ACC112 (cell line): Measurements from ENCODE around the gene REG3G.

Experiments used
- H2AFZ ChIP-seq: fragments of 200-600 bp; sonication (generic); one replicate; pipeline ENCODE4 v1.6.0; 2017; ENCODE audit warnings: antibody characterized with exemption, low read length; ENCODE audit not compliant: unreplicated experiment
- H3K27ac ChIP-seq: fragments of 200-600 bp; sonication (generic); 2 replicates; pipeline ENCODE4 v1.5.1; 2014; ENCODE audit warnings: low read depth, mild to moderate bottlenecking, antibody characterized with exemption, low read length, moderate library complexity
- H3K27me3 ChIP-seq: fragments of 200-600 bp; sonication (generic); 2 replicates; pipeline ENCODE4 v1.6.1; 2014; ENCODE audit warnings: mild to moderate bottlenecking, antibody characterized with exemption, low read length, moderate library complexity, mixed read lengths; ENCODE audit not compliant: insufficient read depth
- H3K36me3 ChIP-seq: fragments of 200-600 bp; sonication (generic); 2 replicates; pipeline ENCODE4 v1.6.1; 2016; ENCODE audit warnings: mild to moderate bottlenecking, antibody characterized with exemption, low read length, moderate library complexity, mixed read lengths; ENCODE audit not compliant: insufficient read depth
- H3K4me1 ChIP-seq: fragments of 200-600 bp; sonication (generic); one replicate; pipeline ENCODE4 v1.6.1; 2016; ENCODE audit warnings: low read length, mixed read lengths; ENCODE audit not compliant: insufficient read depth, unreplicated experiment, control insufficient read depth
- H3K4me3 ChIP-seq: fragments of 200-600 bp; sonication (generic); 2 replicates; pipeline ENCODE4 v1.5.1; 2014; ENCODE audit warnings: mild to moderate bottlenecking, low read depth, low read length
- H3K79me2 ChIP-seq: fragments of 200-600 bp; sonication (generic); one replicate; pipeline ENCODE4 v1.6.0; 2016; ENCODE audit warnings: low read length; ENCODE audit not compliant: control insufficient read depth, unreplicated experiment, insufficient read depth

The REG3G gene

DNA sequence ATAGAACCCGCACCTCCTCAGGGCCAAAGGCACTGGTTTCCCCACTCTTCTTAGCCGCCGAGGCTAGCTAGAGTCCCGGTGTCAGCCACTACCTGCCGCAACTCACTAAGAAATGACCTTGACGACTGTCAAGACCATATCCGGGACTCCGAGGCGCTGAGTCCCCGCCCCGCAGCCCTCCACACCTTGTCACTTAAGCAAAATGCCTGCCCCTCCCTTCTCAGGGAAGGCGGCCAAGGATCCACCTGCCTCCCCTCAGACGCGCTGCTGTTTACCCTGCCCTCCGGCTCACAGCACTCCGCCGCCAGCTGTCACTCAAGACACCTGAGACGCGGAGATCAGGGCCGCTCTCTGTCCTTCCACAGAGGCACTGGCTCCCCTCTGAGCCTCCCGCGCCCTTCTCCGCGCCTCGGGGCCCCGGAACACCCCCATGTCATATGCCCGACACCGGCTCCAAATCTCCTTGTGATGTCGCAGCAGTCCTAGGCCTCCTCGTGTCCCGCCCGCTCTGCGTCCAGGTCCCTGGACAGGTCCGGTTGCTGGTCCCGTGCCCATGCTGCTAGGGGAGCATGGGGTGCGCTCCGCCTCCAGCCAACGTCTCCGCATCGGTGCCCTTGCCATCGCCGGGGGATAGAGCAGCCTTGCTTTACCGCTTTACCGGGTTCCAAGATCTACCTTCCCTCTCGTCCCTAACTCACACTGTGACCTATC is 32.5 kb upstream of the REG3G start:
- Histone ChIP-seq H3K4me1 (no peaks in the 10 kb centered on the region), H3K27ac (no peak overlapping the region), H3K79me2 (no peaks in the 10 kb centered on the region), H2AFZ (no peak overlapping the region), H3K36me3 (no peaks in the 10 kb centered on the region), H3K27me3 (peaks cover 33% of the 10 kb centered on the region), H3K4me3 (no peak overlapping the region)

DNA sequence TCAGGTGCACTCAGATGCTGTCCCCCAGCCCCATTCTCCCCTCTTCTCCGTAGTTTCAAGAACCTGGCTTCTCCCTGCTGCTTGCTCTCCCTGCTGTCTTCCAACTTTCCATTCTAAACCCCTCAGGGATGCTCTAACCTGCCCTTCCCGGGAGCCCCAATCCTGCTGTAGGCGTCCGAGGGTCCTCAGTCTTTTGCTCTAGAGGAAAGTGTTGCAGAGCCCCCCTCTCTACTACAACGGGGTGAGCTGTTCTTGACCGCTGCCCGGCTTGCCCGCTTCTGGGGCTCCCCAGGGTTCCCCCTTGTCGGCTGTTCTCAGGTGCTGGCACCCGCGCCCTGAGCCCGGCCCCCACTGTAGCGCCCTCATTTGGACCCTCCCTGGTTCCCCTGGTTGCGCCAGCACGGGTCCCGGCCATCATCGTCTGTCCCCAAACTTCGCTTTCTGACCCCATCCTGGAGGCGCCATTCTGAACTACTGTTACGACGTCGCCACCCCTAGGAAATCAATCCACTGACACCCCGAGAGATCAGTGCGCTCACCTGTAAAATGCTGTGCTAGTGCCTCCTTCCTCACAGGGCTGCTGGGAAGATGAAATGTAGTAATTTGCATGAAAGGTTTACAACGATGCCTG is 31.9 kb upstream of the REG3G start:
- Histone ChIP-seq H3K4me3 (no peak overlapping the region), H3K27ac (no peak overlapping the region), H3K79me2 (no peaks in the 10 kb centered on the region), H3K27me3 (peaks cover 33% of the 10 kb centered on the region), H2AFZ (no peak overlapping the region), H3K36me3 (no peaks in the 10 kb centered on the region), H3K4me1 (no peaks in the 10 kb centered on the region)

GRCh38 chr2:78994789-78995188 is 30.7 kb upstream of the REG3G start:
- H3K27ac ChIP-seq = no peak overlapping the region
- H3K27me3 ChIP-seq = peaks cover 33% of the 10 kb centered on the region
- no peak overlapping the region for H3K4me3 ChIP-seq
- no peaks in the 10 kb centered on the region for H3K4me1 ChIP-seq
- H3K36me3 ChIP-seq = no peaks in the 10 kb centered on the region
- H3K79me2 ChIP-seq = no peaks in the 10 kb centered on the region
- H2AFZ ChIP-seq = no peak overlapping the region

GRCh38 chr2:78999406-78999805 is 26.1 kb upstream of the REG3G start:
- H3K27me3 ChIP-seq = peaks cover 12% of the 10 kb centered on the region; the same call in 1 of the 2 replicates
- no peaks in the 10 kb centered on the region for H3K36me3 ChIP-seq
- no peak overlapping the region for H3K4me3 ChIP-seq
- no peak overlapping the region for H2AFZ ChIP-seq
- no peak overlapping the region for H3K27ac ChIP-seq
- H3K4me1 ChIP-seq = no peaks in the 10 kb centered on the region
- H3K79me2 ChIP-seq = no peaks in the 10 kb centered on the region

GRCh38 chr2:79000008-79000576 is 25.4 kb upstream of the REG3G start:
- H2AFZ ChIP-seq = no peak overlapping the region
- no peaks in the 10 kb centered on the region for H3K36me3 ChIP-seq
- no peak overlapping the region for H3K27ac ChIP-seq
- 0 out of 2 replicates have a peak, but pooled peaks cover 6% of the 10 kb centered on the region for H3K27me3 ChIP-seq
- no peak overlapping the region for H3K4me3 ChIP-seq
- H3K79me2 ChIP-seq = no peaks in the 10 kb centered on the region
- no peaks in the 10 kb centered on the region for H3K4me1 ChIP-seq

- Histone ChIP-seq H3K27me3 (0 out of 2 replicates have a peak, but pooled peaks cover 5% of the 10 kb centered on the region), H2AFZ (no peak overlapping the region), H3K4me3 (no peak overlapping the region), H3K27ac (no peak overlapping the region), H3K36me3 (no peaks in the 10 kb centered on the region), H3K4me1 (no peaks in the 10 kb centered on the region), H3K79me2 (no peaks in the 10 kb centered on the region)
Observed at GRCh38 chr2:79001285-79001684, 24.2 kb upstream of the REG3G start.

- no peaks in the 10 kb centered on the region for H3K4me1 ChIP-seq
Observed at GRCh38 chr2:79004680-79005079, 20.8 kb upstream of the REG3G start.

DNA sequence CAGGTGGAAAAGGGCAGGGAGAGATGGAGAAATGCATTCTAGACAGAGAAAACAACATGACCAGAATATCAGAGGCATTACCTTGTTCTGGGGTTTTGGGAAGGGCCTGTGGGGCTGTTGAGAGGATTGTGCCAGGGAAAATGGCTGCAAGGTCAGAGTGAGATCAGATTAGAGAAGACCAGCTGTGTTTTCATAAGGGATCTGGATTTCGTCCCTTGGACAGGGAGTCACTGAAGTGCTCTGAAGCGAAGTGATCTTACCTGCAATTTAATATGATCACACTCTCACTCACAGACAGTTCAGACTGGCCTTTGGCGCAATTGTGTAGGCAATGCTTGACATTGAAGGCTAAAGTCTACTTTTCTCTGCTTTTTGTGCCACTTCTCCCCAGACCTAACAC is 20.3 kb upstream of the REG3G start:
- Histone ChIP-seq H2AFZ (no peak overlapping the region), H3K4me1 (no peaks in the 10 kb centered on the region), H3K79me2 (no peaks in the 10 kb centered on the region), H3K27me3 (no peaks in the 10 kb centered on the region), H3K36me3 (no peaks in the 10 kb centered on the region), H3K27ac (no peak overlapping the region), H3K4me3 (no peak overlapping the region)

More at GRCh38 chr2:79004680-79005079, 20.8 kb upstream of the REG3G start:
- H3K27me3 ChIP-seq = no peaks in the 10 kb centered on the region
- H3K36me3 ChIP-seq = no peaks in the 10 kb centered on the region
- H3K27ac ChIP-seq = no peak overlapping the region
- H3K4me3 ChIP-seq = no peak overlapping the region
- H2AFZ ChIP-seq = no peak overlapping the region
- no peaks in the 10 kb centered on the region for H3K79me2 ChIP-seq

DNA sequence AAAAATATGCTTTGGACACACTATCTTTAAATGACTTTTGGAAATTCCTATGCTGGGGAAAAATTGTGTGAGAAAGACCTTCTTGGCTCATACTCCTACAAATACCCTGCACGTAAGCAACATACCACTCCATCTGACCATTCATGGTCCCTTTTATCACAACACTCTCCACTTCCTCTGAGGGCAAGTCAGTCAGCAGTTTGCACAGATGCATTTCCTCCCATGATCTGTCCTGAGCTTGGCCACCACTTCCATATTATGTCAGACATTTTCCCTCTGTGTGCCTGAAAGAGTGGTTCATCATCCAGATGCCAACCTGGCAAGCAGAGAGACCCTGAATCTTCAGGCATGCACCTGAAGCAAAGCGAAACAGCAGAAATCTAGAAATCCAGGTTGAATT is 16.1 kb upstream of the REG3G start:
- Histone ChIP-seq H3K27me3 (no peaks in the 10 kb centered on the region), H3K36me3 (no peaks in the 10 kb centered on the region), H3K27ac (no peak overlapping the region), H2AFZ (no peak overlapping the region), H3K4me1 (no peaks in the 10 kb centered on the region), H3K79me2 (no peaks in the 10 kb centered on the region), H3K4me3 (no peak overlapping the region)

DNA sequence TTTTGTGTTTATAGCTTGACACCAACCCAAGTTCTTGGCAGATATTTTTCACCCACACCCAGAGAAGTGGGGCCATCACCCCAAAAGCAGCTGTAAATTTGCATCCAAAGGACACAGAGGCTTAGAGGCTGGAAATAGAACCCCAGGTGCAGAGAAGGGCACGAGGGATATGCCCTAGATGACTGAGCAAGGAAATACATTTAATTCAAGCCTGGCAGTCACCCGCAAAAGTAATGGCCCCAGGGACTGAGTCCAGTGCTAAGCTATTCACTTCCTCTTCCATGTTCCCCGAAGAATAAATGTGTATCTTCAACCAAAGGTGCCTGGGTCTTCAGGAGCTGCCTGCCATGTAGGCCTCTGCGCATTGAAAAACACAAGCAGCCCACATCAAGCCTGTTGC is 14.0 kb upstream of the REG3G start:
- Histone ChIP-seq H3K36me3 (no peaks in the 10 kb centered on the region), H3K4me1 (no peaks in the 10 kb centered on the region), H3K27ac (no peak overlapping the region), H3K79me2 (no peaks in the 10 kb centered on the region), H3K4me3 (no peak overlapping the region), H3K27me3 (no peaks in the 10 kb centered on the region), H2AFZ (no peak overlapping the region)

- Histone ChIP-seq H3K79me2 (no peaks in the 10 kb centered on the region), H3K27me3 (no peaks in the 10 kb centered on the region), H3K36me3 (no peaks in the 10 kb centered on the region), H3K4me3 (no peak overlapping the region), H3K4me1 (no peaks in the 10 kb centered on the region), H2AFZ (no peak overlapping the region), H3K27ac (no peak overlapping the region)
Observed at GRCh38 chr2:79013629-79014028, 11.9 kb upstream of the REG3G start.
